H9 (cell line): ENCODE measurements around the gene RNF180. TPM values are rescaled to one million over a fixed set of nuclear protein-coding genes. Genes with fewer than 3 reads are reported as not detected.

Experiments used
- DNase-seq: peaks from one replicate; pipeline ENCODE4 v3.0.0-alpha.2; 2017
- H2AFZ ChIP-seq: one replicate; pipeline ENCODE4 v1.6.1; 2013; ENCODE audit warnings: mild to moderate bottlenecking, low read length, control low read depth, moderate library complexity
- H2AK5ac ChIP-seq: 2 replicates; pipeline ENCODE4 v1.6.1; 2013; ENCODE audit warnings: low read length, control low read depth, mixed read lengths; ENCODE audit not compliant: insufficient read length
- H2BK120ac ChIP-seq: one replicate; pipeline ENCODE4 v1.6.1; 2013; ENCODE audit warnings: low read depth, mild to moderate bottlenecking, low read length, control low read depth, inconsistent platforms; ENCODE audit not compliant: poor library complexity, severe bottlenecking
- H2BK12ac ChIP-seq: 2 replicates; pipeline ENCODE4 v1.6.1; 2013; ENCODE audit warnings: low read length, control low read depth, mixed read lengths, low read depth; ENCODE audit not compliant: insufficient read length
- H2BK15ac ChIP-seq: 2 replicates; pipeline ENCODE4 v1.6.1; 2013; ENCODE audit warnings: low read depth, low read length, control low read depth
- H2BK20ac ChIP-seq: one replicate; pipeline ENCODE4 v1.6.1; 2013; ENCODE audit warnings: low read depth, mild to moderate bottlenecking, low read length, control low read depth, inconsistent platforms; ENCODE audit not compliant: poor library complexity, severe bottlenecking
- H2BK5ac ChIP-seq: 2 replicates; pipeline ENCODE4 v1.6.1; 2013; ENCODE audit warnings: low read length, control low read depth, mixed read lengths; ENCODE audit not compliant: insufficient read length
- H3K14ac ChIP-seq: 2 replicates; pipeline ENCODE4 v1.6.1; 2013; ENCODE audit warnings: low read length, control low read depth; ENCODE audit not compliant: insufficient read depth
- H3K18ac ChIP-seq: 2 replicates; pipeline ENCODE4 v1.6.1; 2013; ENCODE audit warnings: low read depth, mild to moderate bottlenecking, mixed read lengths, low read length, control low read depth; ENCODE audit not compliant: insufficient read length
- H3K23ac ChIP-seq: 2 replicates; pipeline ENCODE4 v1.6.1; 2013; ENCODE audit warnings: low read length, control low read depth, mixed read lengths, low read depth; ENCODE audit not compliant: insufficient read length
- H3K23me2 ChIP-seq: 2 replicates; pipeline ENCODE4 v1.6.1; 2013; ENCODE audit warnings: low read depth, mild to moderate bottlenecking, mixed read lengths, low read length, control low read depth; ENCODE audit not compliant: insufficient read length, poor library complexity, severe bottlenecking
- H3K27ac ChIP-seq: 2 replicates; pipeline ENCODE4 v1.5.1; 2013; ENCODE audit warnings: low read length, control low read depth, mixed read lengths, low read depth; ENCODE audit not compliant: insufficient read length
- H3K27me3 ChIP-seq: 2 replicates; pipeline ENCODE4 v1.6.1; 2013; ENCODE audit warnings: low read length, control low read depth, inconsistent platforms; ENCODE audit not compliant: insufficient read depth
- H3K4ac ChIP-seq: 2 replicates; pipeline ENCODE4 v1.6.1; 2013; ENCODE audit warnings: low read depth, mild to moderate bottlenecking, control low read depth, inconsistent platforms, low read length, moderate library complexity
- H3K4me1 ChIP-seq: 2 replicates; pipeline ENCODE4 v1.6.1; 2013; ENCODE audit warnings: low read length, control low read depth, inconsistent platforms; ENCODE audit not compliant: insufficient read depth
- H3K4me2 ChIP-seq: 2 replicates; pipeline ENCODE4 v1.6.1; 2013; ENCODE audit warnings: low read length, control low read depth, mixed read lengths; ENCODE audit not compliant: insufficient read length, insufficient read depth
- H3K56ac ChIP-seq: 2 replicates; pipeline ENCODE4 v1.6.1; 2013; ENCODE audit warnings: low read depth, mild to moderate bottlenecking, mixed read lengths, low read length, control low read depth; ENCODE audit not compliant: insufficient read length
- H3K79me1 ChIP-seq: 2 replicates; pipeline ENCODE4 v1.6.1; 2013; ENCODE audit warnings: low read depth, mild to moderate bottlenecking, moderate library complexity, low read length, control low read depth, inconsistent platforms; ENCODE audit not compliant: insufficient read depth, poor library complexity, severe bottlenecking
- H3K79me2 ChIP-seq: 2 replicates; pipeline ENCODE4 v1.6.1; 2013; ENCODE audit warnings: low read length, control low read depth, inconsistent platforms; ENCODE audit not compliant: insufficient read depth
- H3K9ac ChIP-seq: 2 replicates; pipeline ENCODE4 v1.6.1; 2013; ENCODE audit warnings: low read length, control low read depth, mixed read lengths; ENCODE audit not compliant: insufficient read length; ENCODE audit errors: extremely low read depth
- H3K9me3 ChIP-seq: one replicate; pipeline ENCODE4 v1.6.1; 2013; ENCODE audit warnings: low read depth, low read length, inconsistent platforms; ENCODE audit not compliant: control insufficient read depth
- H3T11ph ChIP-seq: one replicate; pipeline ENCODE4 v1.6.1; 2013; ENCODE audit warnings: mild to moderate bottlenecking, low read length, control low read depth, inconsistent platforms
- H4K20me1 ChIP-seq: one replicate; pipeline ENCODE4 v1.6.1; 2013; ENCODE audit not compliant: control insufficient read depth, insufficient read length, insufficient read depth
- H4K5ac ChIP-seq: 2 replicates; pipeline ENCODE4 v1.6.1; 2013; ENCODE audit warnings: low read depth, mild to moderate bottlenecking, mixed read lengths, low read length, control low read depth; ENCODE audit not compliant: insufficient read length
- H4K8ac ChIP-seq: replicated peaks from 2 replicates; pipeline ENCODE4 v1.6.1; 2013; ENCODE audit warnings: low read length, control low read depth, mixed read lengths, low read depth; ENCODE audit not compliant: insufficient read length
- H4K91ac ChIP-seq: 2 replicates; pipeline ENCODE4 v1.6.1; 2013; ENCODE audit warnings: low read depth, mild to moderate bottlenecking, moderate library complexity, mixed read lengths, low read length, control low read depth; ENCODE audit not compliant: insufficient read length
- H3K27ac Mint-ChIP-seq, 3 experiments: 2 replicates in 2 of 3; 3 replicates in 1 of 3; pipeline ENCODE4 v1.8.0; 2020 to 2021; ENCODE audit warnings: mixed read lengths in 3 of 3, mild to moderate bottlenecking in 1 of 3, moderate library complexity in 1 of 3
- H3K27me3 Mint-ChIP-seq: 2 replicates; pipeline ENCODE4 v1.8.0; 2021; ENCODE audit warnings: low read depth, mild to moderate bottlenecking, moderate library complexity, mixed read lengths
- H3K36me3 Mint-ChIP-seq, 3 experiments: 2 replicates in 2 of 3; 3 replicates in 1 of 3; pipeline ENCODE4 v1.8.0; 2020 to 2021; ENCODE audit warnings: low read depth in 3 of 3, mixed read lengths in 3 of 3; ENCODE audit not compliant: insufficient read depth in 1 of 3
- H3K4me1 Mint-ChIP-seq, 2 experiments: 2 replicates each; pipeline ENCODE4 v1.8.0; 2020; ENCODE audit warnings: mixed read lengths in 2 of 2
- H3K4me3 Mint-ChIP-seq, 2 experiments: 2 replicates in 1 of 2; 3 replicates in 1 of 2; pipeline ENCODE4 v1.8.0; 2020 to 2021; ENCODE audit warnings: mild to moderate bottlenecking in 2 of 2, mixed read lengths in 2 of 2, moderate library complexity in 1 of 2
- H3K9me3 Mint-ChIP-seq, 2 experiments: 2 replicates in 1 of 2; 3 replicates in 1 of 2; pipeline ENCODE4 v1.8.0; 2020; ENCODE audit warnings: mild to moderate bottlenecking in 2 of 2, mixed read lengths in 2 of 2, moderate library complexity in 1 of 2
- WGBS: extraction: QIAGEN DNeasy Blood & Tissue Kit; methylation state at CpG from one replicate; pipeline ENCODE4 v1.1.7; 2013; ENCODE audit warnings: missing lambda C conversion rate, low lambda C conversion rate, mixed read lengths; ENCODE audit not compliant: insufficient read length; ENCODE audit errors: extremely low coverage; 5-methylcytosine and 5-hydroxymethylcytosine counted together
- total RNA-seq: library from RNA; stranded (reverse); gene quantifications from 2 replicates; pipeline ENCODE4 v1.2.1, GENCODE V29; 2021
- TF ChIP-seq, protein P1 (sequence below): fragments of 200-600 bp; sonication (generic); conservative IDR thresholded peaks from 3 replicates; pipeline ENCODE4 v1.8.0; 2021; ENCODE audit warnings: antibody characterized with exemption, mild to moderate bottlenecking

Gene RNF180
- total RNA-seq, 1 experiment from 2014 or later: 2.5 TPM

DNA sequence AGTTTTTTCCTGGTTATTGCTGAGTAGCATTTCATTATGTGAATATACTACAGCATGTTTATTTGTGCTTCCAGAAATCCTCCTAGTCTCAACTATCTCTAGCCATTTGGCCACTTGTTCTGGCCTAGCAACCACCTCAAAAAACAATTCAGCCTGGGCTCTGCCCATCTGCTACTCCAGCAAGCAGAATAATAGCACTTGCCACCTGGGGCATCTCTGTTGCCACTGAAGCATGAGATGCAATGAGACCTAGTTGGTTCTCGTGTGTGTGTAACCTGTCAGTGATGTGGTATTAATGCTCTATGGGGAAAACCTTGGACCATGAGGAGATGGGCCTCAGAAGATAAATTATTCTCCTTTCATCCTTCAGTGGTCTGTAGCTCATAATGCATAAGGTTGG lies 129.5 kb downstream of the RNF180 start:
- no peak overlapping the region for H2BK120ac ChIP-seq
- H3K56ac ChIP-seq: no peak overlapping the region
- H3K9me3 ChIP-seq: no peaks in the 10 kb centered on the region
- no peak for DNase-seq
- no peak overlapping the region for H3K4me3 Mint-ChIP-seq
- H3K14ac ChIP-seq: no peak overlapping the region
- H3K27ac Mint-ChIP-seq: no peak overlapping the region
- H3K36me3 Mint-ChIP-seq: no peaks in the 10 kb centered on the region; a peak in 1 of 7 replicates
- H3K4me2 ChIP-seq: no peak overlapping the region
- H2BK15ac ChIP-seq: no peak overlapping the region
- H3K79me1 ChIP-seq: no peaks in the 10 kb centered on the region
- H3K4me1 ChIP-seq: no peaks in the 10 kb centered on the region
- TF ChIP-seq, protein P1, sequence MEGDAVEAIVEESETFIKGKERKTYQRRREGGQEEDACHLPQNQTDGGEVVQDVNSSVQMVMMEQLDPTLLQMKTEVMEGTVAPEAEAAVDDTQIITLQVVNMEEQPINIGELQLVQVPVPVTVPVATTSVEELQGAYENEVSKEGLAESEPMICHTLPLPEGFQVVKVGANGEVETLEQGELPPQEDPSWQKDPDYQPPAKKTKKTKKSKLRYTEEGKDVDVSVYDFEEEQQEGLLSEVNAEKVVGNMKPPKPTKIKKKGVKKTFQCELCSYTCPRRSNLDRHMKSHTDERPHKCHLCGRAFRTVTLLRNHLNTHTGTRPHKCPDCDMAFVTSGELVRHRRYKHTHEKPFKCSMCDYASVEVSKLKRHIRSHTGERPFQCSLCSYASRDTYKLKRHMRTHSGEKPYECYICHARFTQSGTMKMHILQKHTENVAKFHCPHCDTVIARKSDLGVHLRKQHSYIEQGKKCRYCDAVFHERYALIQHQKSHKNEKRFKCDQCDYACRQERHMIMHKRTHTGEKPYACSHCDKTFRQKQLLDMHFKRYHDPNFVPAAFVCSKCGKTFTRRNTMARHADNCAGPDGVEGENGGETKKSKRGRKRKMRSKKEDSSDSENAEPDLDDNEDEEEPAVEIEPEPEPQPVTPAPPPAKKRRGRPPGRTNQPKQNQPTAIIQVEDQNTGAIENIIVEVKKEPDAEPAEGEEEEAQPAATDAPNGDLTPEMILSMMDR: no peak
- no peak overlapping the region for H2BK12ac ChIP-seq
- H3K27ac ChIP-seq: no peak overlapping the region
- no peaks in the 10 kb centered on the region for H3K79me2 ChIP-seq
- H3K23ac ChIP-seq: no peak overlapping the region
- no peak overlapping the region for H2AFZ ChIP-seq
- no peaks in the 10 kb centered on the region for H3K27me3 ChIP-seq
- H3K27me3 Mint-ChIP-seq: no peaks in the 10 kb centered on the region
- no peak overlapping the region for H3K18ac ChIP-seq
- no peaks in the 10 kb centered on the region for H4K20me1 ChIP-seq
- H3K4me1 Mint-ChIP-seq: no peaks in the 10 kb centered on the region
- H4K8ac ChIP-seq: no peak overlapping the region
- no peak overlapping the region for H3K4ac ChIP-seq
- no peak overlapping the region for H3T11ph ChIP-seq
- no peak overlapping the region for H2BK5ac ChIP-seq
- H3K9ac ChIP-seq: no peak overlapping the region
- no peak overlapping the region for H2AK5ac ChIP-seq
- no peak overlapping the region for H4K5ac ChIP-seq
- no peaks in the 10 kb centered on the region; a peak in 2 of 5 replicates for H3K9me3 Mint-ChIP-seq
- H4K91ac ChIP-seq: no peak overlapping the region
- WGBS: no CpG with 5 or more reads among the region's 1 CpG
- H2BK20ac ChIP-seq: no peak overlapping the region
- no peaks in the 10 kb centered on the region for H3K23me2 ChIP-seq
